Fibroblast of lung (primary cell): ENCODE data around the gene NINL. TPM values are rescaled to one million over a fixed set of nuclear protein-coding genes. Genes with fewer than 3 reads are reported as not detected.

Experiments used
- DNase-seq, 2 donors: peaks; one replicate each; pipeline versions ENCODE4 v3.0.0 to v3.0.0-alpha.2; 2010; ENCODE audit warnings: low read depth in 2 of 2
- H2AFZ ChIP-seq: 2 replicates; pipeline ENCODE4 v1.5.1; 2012; ENCODE audit warnings: low read length, control low read depth, inconsistent platforms
- H3K27ac ChIP-seq: 2 replicates; pipeline ENCODE4 v1.5.1; 2011; ENCODE audit warnings: low read length, control low read depth; ENCODE audit not compliant: insufficient read depth
- H3K27me3 ChIP-seq: 2 replicates; pipeline ENCODE4 v1.5.1; 2011; ENCODE audit warnings: mild to moderate bottlenecking, low read length; ENCODE audit not compliant: control insufficient read depth, insufficient read depth
- H3K36me3 ChIP-seq: 2 replicates; pipeline ENCODE4 v1.5.1; 2011; ENCODE audit warnings: low read length; ENCODE audit not compliant: control insufficient read depth, insufficient read depth
- H3K4me1 ChIP-seq: 2 replicates; pipeline ENCODE4 v1.5.1; 2011; ENCODE audit warnings: low read length; ENCODE audit not compliant: control insufficient read depth, insufficient read depth; ENCODE audit errors: extremely low read depth
- H3K4me2 ChIP-seq: 2 replicates; pipeline ENCODE4 v1.5.1; 2011; ENCODE audit warnings: low read length, control low read depth; ENCODE audit not compliant: insufficient read depth; ENCODE audit errors: extremely low read depth
- H3K4me3 ChIP-seq, 4 experiments: fragments of 200-600 bp in 1 of 4; sonication (generic) in 1 of 4; replicated peaks in 1 of 4; 2 replicates each; pipeline ENCODE4 v1.5.1; 2011 to 2016; ENCODE audit warnings: low read length in 4 of 4, low read depth in 3 of 4, mild to moderate bottlenecking in 3 of 4, control low read depth in 2 of 4, inconsistent platforms in 1 of 4, mixed read lengths in 1 of 4; ENCODE audit not compliant: insufficient read depth in 1 of 4; ENCODE audit errors: control extremely low read depth in 1 of 4
- H3K79me2 ChIP-seq: 2 replicates; pipeline ENCODE4 v1.5.1; 2012; ENCODE audit warnings: mild to moderate bottlenecking, low read length, inconsistent platforms; ENCODE audit not compliant: control insufficient read depth, insufficient read depth
- H3K9ac ChIP-seq: 2 replicates; pipeline ENCODE4 v1.5.1; 2011; ENCODE audit warnings: mild to moderate bottlenecking, low read length, control low read depth; ENCODE audit not compliant: insufficient read depth
- H3K9me3 ChIP-seq: 2 replicates; pipeline ENCODE4 v1.5.1; 2012; ENCODE audit warnings: low read depth, low read length; ENCODE audit not compliant: control insufficient read depth, insufficient read depth
- H4K20me1 ChIP-seq: 2 replicates; pipeline ENCODE4 v1.5.1; 2011; ENCODE audit warnings: low read length; ENCODE audit not compliant: control insufficient read depth, insufficient read depth; ENCODE audit errors: extremely low read depth
- CTCF ChIP-seq, 2 donors: IDR thresholded peaks in 1 of 2; conservative IDR thresholded peaks in 1 of 2; 1 replicate in 1 of 2; 2 replicates in 1 of 2; pipeline ENCODE4 v1.5.1; 2011 to 2012; ENCODE audit warnings: low read length in 2 of 2, control low read depth in 1 of 2, inconsistent platforms in 1 of 2, low read depth in 1 of 2, mild to moderate bottlenecking in 1 of 2
- EZH2 ChIP-seq: IDR thresholded peaks from 2 replicates; pipeline ENCODE4 v1.5.1; 2012; ENCODE audit warnings: low read length, control low read depth, mild to moderate bottlenecking; ENCODE audit errors: missing control alignments
- polyA plus RNA-seq, 2 donors: library from polyadenylated mRNA; depleted of rRNA in 1 of 2; stranded (reverse) in 1 of 2; unstranded in 1 of 2; fragments of >200 nt; gene quantifications; 2 replicates each; pipeline ENCODE4 v1.2.1, GENCODE V29; 2011 to 2012; ENCODE audit warnings: missing spikeins in 1 of 2
- total RNA-seq: library from RNA; depleted of rRNA; stranded (reverse); fragments of >200 nt; gene quantifications from 2 replicates; pipeline ENCODE4 v1.2.1, GENCODE V29; 2014

The NINL gene
- total and polyA plus RNA-seq, 2 donors (not counting 1 experiment from before 2014, with no cell fraction given), result 4.4 to 16.3 TPM

DNA sequence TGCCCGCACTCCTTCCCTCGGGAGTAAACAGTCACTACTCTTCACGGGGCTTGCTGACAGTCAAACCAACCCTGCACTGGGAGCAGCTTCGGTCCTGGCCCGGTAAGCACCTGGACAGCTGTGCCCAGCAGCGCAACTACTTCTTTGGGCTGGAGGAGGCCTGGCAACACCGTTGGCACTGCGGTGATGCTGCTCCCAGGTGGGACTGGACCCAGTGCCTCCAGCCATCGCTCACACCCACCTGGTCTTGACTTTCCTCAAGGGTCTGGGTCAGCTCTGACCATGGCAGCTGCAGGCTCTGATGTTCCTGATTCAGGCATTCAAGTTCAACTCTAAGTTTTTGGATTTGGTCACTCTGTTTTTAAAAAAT lies 124.1 kb downstream of the NINL start:
- Histone ChIP-seq H3K4me2 (no peak overlapping the region), H3K4me1 (no peaks in the 10 kb centered on the region), H3K79me2 (no peaks in the 10 kb centered on the region), H4K20me1 (no peaks in the 10 kb centered on the region), H2AFZ (no peak overlapping the region), H3K4me3 (no peak overlapping the region), H3K27ac (no peak overlapping the region), H3K36me3 (peaks cover 1% of the 10 kb centered on the region), H3K9me3 (no peaks in the 10 kb centered on the region), H3K9ac (no peak overlapping the region), H3K27me3 (no peaks in the 10 kb centered on the region)
- TF ChIP-seq CTCF (conservative IDR thresholded peaks at IDR 0.05 in 1 of 2, IDR thresholded peaks at IDR 0.05 in 1 of 2; ENCODE audit: low read depth in 1 of 2, low read length in 2 of 2) (no peak), EZH2 (no peak)
- no peak for DNase-seq

GRCh38 chr20:25460566-25461280 lies 124.6 kb downstream of the NINL start:
- H3K9me3 ChIP-seq, result no peaks in the 10 kb centered on the region
- no peak overlapping the region for H3K4me2 ChIP-seq
- H3K4me3 ChIP-seq, result no peak overlapping the region
- no peak overlapping the region for H3K9ac ChIP-seq
- no peaks in the 10 kb centered on the region for H4K20me1 ChIP-seq
- H3K79me2 ChIP-seq, result no peaks in the 10 kb centered on the region
- no peaks in the 10 kb centered on the region for H3K27me3 ChIP-seq
- no peak overlapping the region for H3K27ac ChIP-seq
- no peaks in the 10 kb centered on the region for H3K4me1 ChIP-seq
- no peak overlapping the region for H2AFZ ChIP-seq
- no peak for DNase-seq
- peaks cover 1% of the 10 kb centered on the region for H3K36me3 ChIP-seq
- TF ChIP-seq EZH2 (no peak), CTCF (conservative IDR thresholded peaks at IDR 0.05 in 1 of 2, IDR thresholded peaks at IDR 0.05 in 1 of 2; ENCODE audit: low read depth in 1 of 2, low read length in 2 of 2) (no peak)

- TF ChIP-seq EZH2 (no peak), CTCF (conservative IDR thresholded peaks at IDR 0.05 in 1 of 2, IDR thresholded peaks at IDR 0.05 in 1 of 2; ENCODE audit: low read depth in 1 of 2, low read length in 2 of 2) (no peak)
- Histone ChIP-seq H3K9ac (no peak overlapping the region), H3K27ac (no peak overlapping the region), H3K27me3 (no peaks in the 10 kb centered on the region), H3K9me3 (no peaks in the 10 kb centered on the region), H4K20me1 (no peaks in the 10 kb centered on the region), H3K36me3 (peaks cover 1% of the 10 kb centered on the region), H3K4me3 (no peak overlapping the region), H3K4me1 (no peaks in the 10 kb centered on the region), H2AFZ (no peak overlapping the region), H3K79me2 (no peaks in the 10 kb centered on the region), H3K4me2 (no peak overlapping the region)
- DNase-seq, result no peak
Measured at GRCh38 chr20:25459916-25460535, 125.3 kb downstream of the NINL start.
